Measurements from ENCODE around the gene PRCC.
A peak's percentile ranks its signal among the peaks of the same experiment; 100 is the strongest.

Gene PRCC, protein sequence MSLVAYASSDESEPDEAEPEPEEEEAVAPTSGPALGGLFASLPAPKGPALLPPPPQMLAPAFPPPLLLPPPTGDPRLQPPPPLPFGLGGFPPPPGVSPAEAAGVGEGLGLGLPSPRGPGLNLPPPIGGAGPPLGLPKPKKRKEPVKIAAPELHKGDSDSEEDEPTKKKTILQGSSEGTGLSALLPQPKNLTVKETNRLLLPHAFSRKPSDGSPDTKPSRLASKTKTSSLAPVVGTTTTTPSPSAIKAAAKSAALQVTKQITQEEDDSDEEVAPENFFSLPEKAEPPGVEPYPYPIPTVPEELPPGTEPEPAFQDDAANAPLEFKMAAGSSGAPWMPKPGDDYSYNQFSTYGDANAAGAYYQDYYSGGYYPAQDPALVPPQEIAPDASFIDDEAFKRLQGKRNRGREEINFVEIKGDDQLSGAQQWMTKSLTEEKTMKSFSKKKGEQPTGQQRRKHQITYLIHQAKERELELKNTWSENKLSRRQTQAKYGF

GRCh38 chr1:156767101-156767878 is at the start of gene PRCC:
PRCC (plus strand) TSS chr1:156767535; CDS start chr1:156767772, 237 bp downstream.
- DNase-seq: peak; percentile 100

- no peak for DNase-seq
These were observed 46.2 kb upstream of the PRCC start for GRCh38 chr1:156721131-156721530.

GRCh38 chr1:156721535-156721934 is 45.8 kb upstream of the PRCC start:
- no peak for DNase-seq

DNA sequence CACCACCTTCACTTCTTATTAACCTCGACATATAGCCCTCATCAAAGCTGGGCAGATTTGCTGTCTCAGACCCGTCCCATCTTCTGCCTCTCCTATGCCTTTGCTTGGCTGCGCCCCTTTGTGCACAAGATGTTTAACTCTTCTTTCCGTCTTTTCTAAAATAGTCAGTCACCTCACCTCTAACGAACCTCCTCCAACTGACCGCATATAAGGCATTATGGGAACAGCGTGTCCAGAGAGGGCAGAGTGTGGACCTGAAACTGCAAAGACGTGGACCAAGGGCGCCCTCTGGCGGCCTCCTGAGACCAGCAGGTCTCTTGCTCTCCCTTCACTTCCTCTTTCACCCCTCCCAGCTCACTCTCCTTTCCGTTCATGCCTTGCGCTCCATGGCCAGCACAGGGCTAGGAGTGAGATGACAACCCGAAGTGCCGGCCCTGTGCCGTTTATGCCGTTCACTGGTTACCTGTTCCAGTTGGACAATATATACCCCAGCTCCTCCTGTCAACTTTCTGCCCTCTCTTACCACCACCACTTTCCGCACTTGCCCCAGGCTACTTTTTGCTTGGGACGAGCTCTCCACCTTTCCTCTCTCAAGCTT is 41.6 kb upstream of the PRCC start:
- DNase-seq: peak; percentile 22 to 66

GRCh38 chr1:156726549-156727226 is 40.6 kb upstream of the PRCC start:
- DNase-seq: no peak

GRCh38 chr1:156727492-156727891 is 39.8 kb upstream of the PRCC start:
- no peak for DNase-seq

- peak in 1 of 2 experiments; percentile 77 for DNase-seq
These were observed 39.3 kb upstream of the PRCC start, which contains the start of gene METTL25B for GRCh38 chr1:156727926-156728598. METTL25B (plus strand) TSS chr1:156728469; CDS start chr1:156729105, 636 bp downstream.

DNA sequence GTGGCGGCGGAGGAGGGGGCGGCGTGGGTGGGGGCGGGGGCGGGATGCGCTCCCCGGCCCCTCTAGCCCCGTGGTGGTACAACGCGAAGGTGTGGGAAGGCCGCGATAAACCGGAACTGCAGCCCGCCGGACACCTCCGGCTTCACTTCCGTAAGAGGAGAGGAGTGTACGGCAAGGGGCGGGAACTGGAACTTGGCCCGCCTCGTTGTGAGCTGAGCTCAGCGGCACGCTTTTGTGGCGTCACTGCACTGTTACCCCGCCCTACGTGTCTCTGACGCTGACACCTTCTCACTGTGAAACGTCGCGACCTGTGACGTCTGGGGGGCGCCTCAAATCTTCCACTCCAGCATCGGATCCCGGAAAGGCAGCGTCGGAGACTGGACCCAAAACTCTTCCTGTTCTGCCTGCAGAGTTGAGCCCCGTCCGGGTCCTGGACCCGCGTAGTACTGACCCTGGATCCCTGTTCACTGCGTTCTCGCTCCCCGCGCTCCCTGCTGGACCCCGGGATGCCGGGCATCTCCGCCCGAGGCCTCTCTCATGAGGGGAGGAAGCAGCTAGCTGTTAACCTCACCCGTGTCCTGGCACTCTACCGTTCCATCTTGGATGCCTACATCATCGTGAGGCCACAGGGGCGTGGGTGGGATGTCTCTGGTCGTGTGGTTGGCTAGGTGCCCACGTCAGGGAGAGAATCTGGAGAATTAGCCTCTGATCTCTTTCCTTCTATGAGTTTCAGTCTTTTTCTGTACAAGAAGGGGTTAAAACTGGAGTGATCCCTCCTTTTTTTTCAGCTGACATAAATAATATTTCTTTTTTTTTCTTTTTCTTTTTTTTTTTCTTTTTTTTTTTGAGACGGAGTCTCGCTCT is 38.5 kb upstream of the PRCC start, which contains the start of gene ISG20L2:
TSS of gene ISG20L2 (minus strand) at position 168 of the 864 bp plus-strand sequence. CDS start 1,114 bp downstream, outside the sequence.
- peak; percentile 82 to 89 for DNase-seq

GRCh38 chr1:156733989-156734584 is 33.2 kb upstream of the PRCC start:
- no peak for DNase-seq

- no peak for DNase-seq
These were observed 28.9 kb upstream of the PRCC start for GRCh38 chr1:156738407-156738806.

GRCh38 chr1:156738916-156739315 is 28.4 kb upstream of the PRCC start:
- DNase-seq: no peak

GRCh38 chr1:156740237-156740740 is 27.0 kb upstream of the PRCC start:
- DNase-seq: no peak

- peak; percentile 93 to 95 for DNase-seq
These were observed 26.4 kb upstream of the PRCC start, which contains the start of gene MRPL24 for GRCh38 chr1:156740741-156741480. MRPL24 (minus strand) TSS chr1:156741088; CDS start chr1:156738704, 2,384 bp downstream.

DNA sequence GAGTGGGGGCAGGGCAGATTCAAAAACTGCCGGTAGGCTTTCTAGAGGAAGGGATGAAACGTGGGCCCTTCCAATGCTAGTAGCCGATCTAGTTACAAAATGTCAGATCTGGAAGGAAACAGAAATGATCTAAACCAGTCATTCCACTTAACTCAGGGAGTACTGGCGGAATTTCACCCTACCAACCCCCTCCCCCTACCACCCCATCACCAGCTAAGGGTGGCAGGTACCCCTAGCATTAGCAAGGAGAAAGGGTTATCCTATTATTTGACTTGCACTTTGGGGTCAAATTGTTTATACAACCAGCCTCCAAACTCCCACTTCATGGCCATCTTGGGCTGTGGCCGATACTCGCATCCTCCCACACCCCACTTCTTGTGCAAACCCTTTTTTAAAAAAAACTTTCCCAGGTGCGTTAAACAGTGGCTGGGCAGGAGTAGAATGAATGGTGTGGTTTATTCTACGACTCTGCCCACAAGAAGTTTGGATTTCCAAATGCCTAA is 25.8 kb upstream of the PRCC start:
- DNase-seq: no peak

GRCh38 chr1:156742017-156742416 is 25.3 kb upstream of the PRCC start:
- no peak for DNase-seq

- no peak for DNase-seq
These were observed 24.5 kb upstream of the PRCC start for GRCh38 chr1:156742801-156743200.

DNA sequence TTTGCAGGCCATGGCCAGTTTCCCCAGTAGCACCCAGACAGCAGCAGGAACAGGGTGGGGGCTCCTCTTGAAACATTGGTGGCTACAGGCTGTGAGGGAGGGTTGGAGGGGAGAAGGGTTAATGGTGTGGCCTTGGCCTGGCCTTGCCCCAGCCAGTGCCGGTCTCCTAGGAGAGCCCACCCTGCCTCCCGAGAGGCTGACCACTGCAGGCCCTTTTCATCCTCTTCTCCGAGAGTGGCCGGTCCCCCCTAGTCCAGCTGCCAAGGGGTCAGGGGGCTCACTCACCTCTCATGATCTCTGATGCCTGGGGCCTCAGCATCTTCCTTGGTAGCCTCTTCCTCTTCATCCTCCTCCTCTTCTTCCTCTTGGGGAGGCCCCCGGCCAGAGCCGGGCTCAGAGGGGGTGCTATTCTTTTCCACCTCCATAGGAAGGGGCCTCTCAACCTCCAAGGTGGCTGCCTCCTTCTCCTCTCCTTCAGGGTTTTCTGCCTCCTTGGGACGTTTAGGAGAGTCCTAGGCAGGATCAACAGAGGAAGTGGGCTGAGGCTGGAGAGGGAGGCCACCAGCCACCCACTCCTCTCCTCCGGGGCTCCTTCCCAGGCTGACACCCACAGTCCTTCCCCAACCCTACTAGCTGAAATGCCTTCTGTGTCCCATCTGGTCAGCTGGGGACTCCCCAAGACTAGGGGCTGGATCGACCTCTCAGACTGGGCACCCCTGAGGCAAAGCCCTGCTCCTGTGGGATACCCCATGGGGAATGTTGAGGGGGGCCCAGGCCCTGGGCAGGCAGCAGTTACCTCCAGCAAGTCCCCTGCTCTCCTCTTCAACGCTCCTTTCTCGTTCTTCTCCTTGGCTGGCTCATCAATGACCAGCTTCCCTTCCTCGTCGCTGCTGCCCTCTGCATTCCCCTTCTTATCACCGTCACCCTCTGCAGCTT is 23.7 kb upstream of the PRCC start:
- DNase-seq: no peak

- DNase-seq: no peak
These were observed 23.0 kb upstream of the PRCC start for GRCh38 chr1:156744344-156744743.

Measured in cerebellar nuclear complex (tissue), 1 donor.